ENCODE results near the gene SLC40A1.
A peak's percentile ranks its signal among the peaks of the same experiment; 100 is the strongest.

Gene SLC40A1

DNA sequence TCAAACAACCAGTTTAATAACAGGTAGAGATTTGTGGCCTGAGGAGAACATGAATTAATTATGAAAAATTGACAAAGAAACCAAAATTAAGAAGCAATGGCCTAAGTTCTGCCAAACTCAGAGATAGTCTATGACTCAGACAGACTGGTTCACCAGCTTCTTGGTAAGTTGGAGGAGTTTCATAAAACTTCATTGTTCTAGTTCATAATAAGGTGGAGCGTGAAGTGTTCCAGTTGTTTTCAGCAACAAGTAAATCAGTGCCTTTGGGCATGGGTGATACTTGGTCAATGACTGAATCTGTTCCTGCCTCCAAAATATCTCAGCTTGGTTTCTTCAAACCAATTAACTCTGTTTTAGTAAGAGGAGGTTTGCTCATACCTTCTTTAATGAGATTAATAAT is 40.0 kb downstream of the SLC40A1 start:
- Histone ChIP-seq H2AFZ (ENCODE audit: low read length, unreplicated experiment) (no peak overlapping the region), H3K27me3 (ENCODE audit: insufficient read depth, low read length) (no peaks in the 10 kb centered on the region), H3K27ac (ENCODE audit: low read depth, low read length) (no peak overlapping the region), H3K4me3 (ENCODE audit: low read depth, low read length) (no peak overlapping the region), H3K79me2 (ENCODE audit: control insufficient read depth, insufficient read depth, low read length, unreplicated experiment) (no peaks in the 10 kb centered on the region), H3K4me1 (ENCODE audit: control insufficient read depth, insufficient read depth, low read length, unreplicated experiment) (no peaks in the 10 kb centered on the region), H3K36me3 (ENCODE audit: insufficient read depth, low read length) (no peaks in the 10 kb centered on the region)

DNA sequence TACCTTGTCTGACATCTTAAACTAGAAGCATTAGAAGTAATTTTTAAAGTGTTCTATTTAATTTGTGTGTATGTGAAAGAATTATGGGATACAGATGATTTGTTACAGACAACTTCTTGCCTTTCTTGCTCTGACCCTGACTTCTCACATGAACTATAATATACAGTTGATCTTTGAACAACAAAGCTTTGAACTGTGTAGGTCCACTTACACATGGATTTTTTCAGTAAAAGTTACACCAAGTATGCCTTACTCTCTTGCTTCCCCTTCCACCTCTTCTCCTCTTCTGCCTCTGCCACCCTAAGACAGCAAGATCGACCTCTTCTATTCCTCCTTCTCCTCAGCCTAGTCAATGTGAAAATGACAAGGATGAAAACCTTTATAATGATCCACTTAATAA is 42.2 kb downstream of the SLC40A1 start:
- Histone ChIP-seq H3K4me3 (ENCODE audit: low read depth, low read length) (no peak overlapping the region), H3K27me3 (ENCODE audit: insufficient read depth, low read length) (no peaks in the 10 kb centered on the region), H3K4me1 (ENCODE audit: control insufficient read depth, insufficient read depth, low read length, unreplicated experiment) (peaks cover 13% of the 10 kb centered on the region), H2AFZ (ENCODE audit: low read length, unreplicated experiment) (no peak overlapping the region), H3K36me3 (ENCODE audit: insufficient read depth, low read length) (no peaks in the 10 kb centered on the region), H3K27ac (ENCODE audit: low read depth, low read length) (no peak overlapping the region), H3K79me2 (ENCODE audit: control insufficient read depth, insufficient read depth, low read length, unreplicated experiment) (no peaks in the 10 kb centered on the region)

DNA sequence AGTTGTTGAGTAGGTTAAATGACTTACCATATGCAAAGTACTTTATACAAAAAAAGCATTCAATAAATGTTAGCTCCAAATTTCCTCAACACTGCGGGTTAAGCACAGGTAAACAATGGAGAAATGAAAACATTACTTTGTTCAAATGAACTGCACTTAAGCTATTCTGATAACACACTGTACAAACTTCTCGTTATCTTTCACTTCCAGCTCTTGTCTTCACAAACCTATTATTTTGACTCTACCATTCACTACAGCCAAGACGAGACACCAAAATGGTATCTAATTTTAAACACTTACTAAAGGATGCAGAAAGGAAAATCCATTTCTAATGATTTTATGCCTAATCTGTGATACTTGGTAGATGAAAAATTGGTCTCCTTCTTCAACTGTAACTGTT is 43.8 kb downstream of the SLC40A1 start:
- H3K79me2 ChIP-seq (ENCODE audit: control insufficient read depth, insufficient read depth, low read length, unreplicated experiment), result no peaks in the 10 kb centered on the region
- H2AFZ ChIP-seq (ENCODE audit: low read length, unreplicated experiment), result no peak overlapping the region
- H3K4me3 ChIP-seq (ENCODE audit: low read depth, low read length), result no peak overlapping the region
- no peak overlapping the region for H3K27ac ChIP-seq (ENCODE audit: low read depth, low read length)
- H3K36me3 ChIP-seq (ENCODE audit: insufficient read depth, low read length), result no peaks in the 10 kb centered on the region
- H3K27me3 ChIP-seq (ENCODE audit: insufficient read depth, low read length), result no peaks in the 10 kb centered on the region
- H3K4me1 ChIP-seq (ENCODE audit: control insufficient read depth, insufficient read depth, low read length, unreplicated experiment), result peaks cover 13% of the 10 kb centered on the region

DNA sequence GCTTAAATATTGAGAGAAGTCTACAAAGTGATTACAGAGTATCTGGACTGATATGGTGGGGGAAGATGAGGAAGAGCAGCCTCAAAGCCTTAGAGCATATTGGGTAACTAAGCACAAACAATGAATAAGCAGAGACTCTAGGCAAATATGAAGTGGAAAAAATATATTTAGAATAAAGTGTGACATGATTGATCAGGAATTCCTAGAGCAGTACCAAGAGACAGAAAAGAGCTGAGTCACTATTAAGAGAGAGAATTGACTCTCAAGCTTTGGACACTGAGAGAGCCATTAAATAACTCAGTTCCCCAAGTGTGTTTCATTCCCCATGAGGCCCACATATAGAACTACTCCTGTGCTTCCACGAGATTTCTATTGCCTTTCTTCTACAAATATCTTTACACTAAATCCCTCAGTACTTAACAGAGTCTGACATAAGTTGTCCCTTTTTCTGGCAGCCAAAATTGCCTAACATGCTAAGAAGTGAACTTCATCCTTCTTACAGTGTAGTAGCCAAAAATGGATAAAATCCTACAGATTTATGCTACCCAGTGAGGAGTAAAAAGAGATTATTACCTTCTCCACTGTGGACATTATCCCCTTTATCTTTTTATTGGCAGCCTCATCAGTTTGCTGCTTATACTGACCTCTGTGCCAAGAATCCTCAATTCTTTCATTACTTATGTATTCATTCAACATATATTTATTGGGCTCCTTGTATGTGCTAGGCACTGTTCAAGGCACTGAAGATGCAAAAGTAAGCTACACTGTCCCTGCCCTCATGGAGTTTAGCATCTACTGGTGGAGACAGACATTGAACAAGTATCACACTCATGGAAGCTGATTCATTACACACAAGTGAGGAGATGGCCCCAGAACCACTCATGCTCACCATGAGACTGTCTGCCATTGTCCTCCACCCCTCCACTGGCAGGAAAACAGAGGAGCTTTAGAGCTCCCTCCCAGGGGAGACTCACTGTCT is 45.4 kb downstream of the SLC40A1 start:
- Histone ChIP-seq H3K4me1 (ENCODE audit: control insufficient read depth, insufficient read depth, low read length, unreplicated experiment) (peaks cover 13% of the 10 kb centered on the region), H3K27me3 (ENCODE audit: insufficient read depth, low read length) (no peaks in the 10 kb centered on the region)

DNA sequence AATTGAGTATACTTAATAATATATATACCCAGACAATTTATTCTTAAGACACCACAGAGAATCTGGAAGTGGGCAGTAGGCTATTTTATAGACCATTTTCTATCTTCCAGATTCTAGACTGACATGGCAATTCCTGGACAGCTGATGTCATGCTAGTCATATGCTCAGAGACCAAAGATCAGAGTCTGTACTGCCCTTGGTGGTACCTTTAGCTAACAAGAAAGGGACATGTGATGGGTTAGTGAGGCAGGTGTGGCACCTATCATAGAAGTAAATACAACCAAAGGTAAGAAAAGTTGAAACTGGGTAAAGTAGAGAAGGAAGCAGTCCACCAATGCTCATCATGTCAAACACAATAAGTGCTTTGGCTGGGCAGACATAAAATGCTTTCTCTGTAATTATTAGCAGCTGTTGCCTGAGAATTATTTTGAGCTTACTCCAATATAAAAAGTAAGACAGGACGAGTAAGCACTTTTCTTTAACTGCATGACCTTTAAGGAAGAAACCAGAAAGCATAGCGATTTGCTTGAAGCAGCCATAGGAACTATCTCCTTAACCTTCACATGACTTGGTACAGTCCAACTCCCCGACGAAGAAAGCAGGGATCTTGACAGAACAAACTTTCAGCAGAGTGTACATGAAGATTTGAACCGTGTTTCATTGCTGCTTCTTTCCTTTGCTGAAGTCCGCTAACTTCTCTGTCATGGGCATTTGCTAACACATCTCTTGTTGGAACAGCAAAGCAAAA is 47.1 kb downstream of the SLC40A1 start:
- H3K27ac ChIP-seq (ENCODE audit: low read depth, low read length), result no peak overlapping the region
- peaks cover 13% of the 10 kb centered on the region for H3K4me1 ChIP-seq (ENCODE audit: control insufficient read depth, insufficient read depth, low read length, unreplicated experiment)
- no peak overlapping the region for H3K4me3 ChIP-seq (ENCODE audit: low read depth, low read length)
- no peaks in the 10 kb centered on the region for H3K27me3 ChIP-seq (ENCODE audit: insufficient read depth, low read length)
- no peaks in the 10 kb centered on the region for H3K36me3 ChIP-seq (ENCODE audit: insufficient read depth, low read length)
- H2AFZ ChIP-seq (ENCODE audit: low read length, unreplicated experiment), result no peak overlapping the region
- H3K79me2 ChIP-seq (ENCODE audit: control insufficient read depth, insufficient read depth, low read length, unreplicated experiment), result no peaks in the 10 kb centered on the region

More for the DNA sequence above, 45.4 kb downstream of the SLC40A1 start:
- no peaks in the 10 kb centered on the region for H3K36me3 ChIP-seq (ENCODE audit: insufficient read depth, low read length)
- H3K27ac ChIP-seq (ENCODE audit: low read depth, low read length), result peak overlapping the region; percentile 72
- no peak overlapping the region for H3K4me3 ChIP-seq (ENCODE audit: low read depth, low read length)
- no peaks in the 10 kb centered on the region for H3K79me2 ChIP-seq (ENCODE audit: control insufficient read depth, insufficient read depth, low read length, unreplicated experiment)
- H2AFZ ChIP-seq (ENCODE audit: low read length, unreplicated experiment), result peak overlapping the region; percentile 63

DNA sequence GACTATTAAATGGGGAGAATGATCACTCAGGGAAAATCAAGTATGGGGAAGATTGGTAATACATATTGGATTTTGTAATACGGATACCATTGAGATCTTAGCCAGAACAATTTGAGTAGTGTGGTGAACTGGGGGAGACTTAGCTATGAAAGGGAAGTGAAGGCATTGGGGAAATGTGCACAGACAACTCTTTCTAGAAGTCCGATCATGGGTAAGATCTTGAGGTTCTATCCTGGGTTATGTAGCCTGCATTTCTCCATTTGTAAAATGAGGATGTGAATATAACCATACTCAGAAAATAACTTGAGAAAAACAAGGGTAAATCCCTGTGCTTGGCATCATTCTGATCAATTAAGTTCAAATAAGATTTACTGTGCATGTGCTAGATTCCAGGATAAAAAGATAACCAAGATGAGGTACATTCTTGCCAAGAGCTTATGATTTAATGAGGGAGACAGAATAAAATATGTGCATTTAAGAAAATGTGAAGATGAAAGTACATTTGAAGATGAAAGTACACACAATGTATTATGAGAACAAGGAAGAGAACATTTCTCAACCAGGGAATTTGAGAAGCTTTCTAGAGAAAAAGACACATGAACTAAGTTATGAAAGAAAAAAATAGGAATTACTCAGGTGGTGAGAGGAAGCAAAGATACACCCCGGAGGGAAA is 49.5 kb downstream of the SLC40A1 start:
- no peaks in the 10 kb centered on the region for H3K36me3 ChIP-seq (ENCODE audit: insufficient read depth, low read length)
- H2AFZ ChIP-seq (ENCODE audit: low read length, unreplicated experiment), result no peak overlapping the region
- H3K4me3 ChIP-seq (ENCODE audit: low read depth, low read length), result no peak overlapping the region
- H3K79me2 ChIP-seq (ENCODE audit: control insufficient read depth, insufficient read depth, low read length, unreplicated experiment), result no peaks in the 10 kb centered on the region
- H3K27ac ChIP-seq (ENCODE audit: low read depth, low read length), result no peak overlapping the region
- no peaks in the 10 kb centered on the region for H3K27me3 ChIP-seq (ENCODE audit: insufficient read depth, low read length)
- peaks cover 13% of the 10 kb centered on the region for H3K4me1 ChIP-seq (ENCODE audit: control insufficient read depth, insufficient read depth, low read length, unreplicated experiment)

DNA sequence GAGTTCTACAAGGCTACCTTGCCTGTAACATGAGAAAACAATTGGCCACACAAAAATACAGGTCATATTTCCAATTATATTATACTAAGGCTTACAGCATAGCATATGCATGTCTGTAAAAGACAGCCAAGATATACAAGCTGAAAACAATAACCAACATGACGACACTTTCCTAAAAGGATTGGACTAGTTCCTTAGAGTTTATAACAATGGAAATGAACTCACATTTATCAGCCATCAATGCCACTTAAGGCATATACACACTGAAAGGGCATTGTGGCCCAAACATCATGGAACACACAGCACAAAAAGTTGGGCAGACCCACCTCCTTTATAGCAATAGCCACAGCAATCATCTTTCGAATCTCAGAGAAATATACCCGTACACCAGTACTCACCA is 52.0 kb downstream of the SLC40A1 start:
- Histone ChIP-seq H2AFZ (ENCODE audit: low read length, unreplicated experiment) (no peak overlapping the region), H3K27me3 (ENCODE audit: insufficient read depth, low read length) (no peaks in the 10 kb centered on the region), H3K4me3 (ENCODE audit: low read depth, low read length) (no peak overlapping the region), H3K36me3 (ENCODE audit: insufficient read depth, low read length) (no peaks in the 10 kb centered on the region), H3K4me1 (ENCODE audit: control insufficient read depth, insufficient read depth, low read length, unreplicated experiment) (no peaks in the 10 kb centered on the region), H3K27ac (ENCODE audit: low read depth, low read length) (no peak overlapping the region), H3K79me2 (ENCODE audit: control insufficient read depth, insufficient read depth, low read length, unreplicated experiment) (no peaks in the 10 kb centered on the region)

DNA sequence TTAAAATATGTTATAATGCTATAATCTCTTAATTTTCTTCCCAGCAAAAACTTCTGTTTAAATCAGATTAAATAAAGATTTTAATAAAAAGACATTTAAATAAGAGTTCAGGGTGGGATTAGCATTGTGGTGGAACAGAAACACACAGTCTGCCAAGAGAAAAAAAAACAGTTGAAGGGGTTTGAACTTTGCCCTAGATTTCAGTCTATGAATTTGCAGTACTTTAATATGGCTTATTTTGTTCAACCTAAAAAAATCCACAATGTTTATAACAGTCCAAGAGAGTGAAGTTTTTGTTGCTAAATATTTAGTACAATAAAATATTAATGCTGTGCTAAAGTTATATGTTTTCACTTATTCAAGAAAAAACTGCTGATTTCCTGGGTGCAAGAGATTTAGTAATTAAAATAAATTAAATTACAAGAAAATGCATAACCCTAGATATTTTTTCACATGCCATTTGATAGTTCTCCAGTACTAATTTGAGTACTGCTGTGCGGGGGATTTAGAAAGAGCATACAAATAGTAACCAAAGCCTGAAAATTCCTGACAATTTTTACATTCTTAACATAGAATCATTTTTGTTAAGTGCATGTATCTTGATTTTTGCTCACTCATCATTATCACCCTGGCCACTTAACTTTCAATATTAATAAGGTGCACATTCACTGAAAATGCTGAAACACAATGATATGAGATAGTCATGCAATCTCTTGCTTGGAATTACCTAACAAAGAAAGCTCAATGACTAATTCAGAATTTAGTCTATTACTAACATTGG is 52.6 kb downstream of the SLC40A1 start:
- Histone ChIP-seq H3K79me2 (ENCODE audit: control insufficient read depth, insufficient read depth, low read length, unreplicated experiment) (no peaks in the 10 kb centered on the region), H3K27ac (ENCODE audit: low read depth, low read length) (no peak overlapping the region), H3K4me1 (ENCODE audit: control insufficient read depth, insufficient read depth, low read length, unreplicated experiment) (no peaks in the 10 kb centered on the region), H3K27me3 (ENCODE audit: insufficient read depth, low read length) (no peaks in the 10 kb centered on the region), H3K36me3 (ENCODE audit: insufficient read depth, low read length) (no peaks in the 10 kb centered on the region), H3K4me3 (ENCODE audit: low read depth, low read length) (no peak overlapping the region), H2AFZ (ENCODE audit: low read length, unreplicated experiment) (no peak overlapping the region)

DNA sequence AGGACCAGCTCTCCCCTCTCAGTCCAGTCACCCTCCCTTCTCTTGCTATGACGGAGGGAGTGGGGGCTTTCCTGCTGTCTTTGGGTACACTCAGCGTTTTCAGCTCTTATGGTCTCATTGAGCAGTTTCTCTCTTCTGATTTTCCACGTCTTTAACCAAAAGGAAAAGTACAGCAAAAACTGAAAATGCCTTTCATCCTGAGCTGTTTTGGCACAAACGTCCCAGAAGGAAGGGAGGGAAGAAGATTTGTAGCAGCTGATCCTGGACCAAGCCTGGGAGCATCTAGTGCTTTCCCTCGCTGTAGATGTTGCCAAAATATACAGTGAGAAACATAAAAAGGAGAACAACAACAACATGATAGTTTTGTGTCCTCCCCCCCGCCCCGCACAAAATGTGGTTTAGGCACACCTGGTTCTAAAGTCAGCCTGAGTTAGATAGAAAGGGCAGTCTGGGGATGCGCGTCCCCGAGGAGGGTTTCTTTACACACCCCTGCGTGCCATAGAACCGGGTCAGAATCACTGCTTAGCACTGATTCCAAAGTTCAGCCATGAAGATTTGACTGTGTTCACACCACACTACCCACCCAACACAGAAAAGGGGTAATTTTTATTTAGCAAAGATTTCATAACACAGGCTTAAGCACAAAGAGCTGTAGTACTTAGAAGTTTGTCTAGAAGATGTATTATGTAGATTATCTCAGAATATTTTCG is 53.4 kb downstream of the SLC40A1 start:
- Histone ChIP-seq H3K4me1 (ENCODE audit: control insufficient read depth, insufficient read depth, low read length, unreplicated experiment) (no peaks in the 10 kb centered on the region), H3K79me2 (ENCODE audit: control insufficient read depth, insufficient read depth, low read length, unreplicated experiment) (no peaks in the 10 kb centered on the region), H2AFZ (ENCODE audit: low read length, unreplicated experiment) (peak overlapping the region; percentile 10), H3K27me3 (ENCODE audit: insufficient read depth, low read length) (no peaks in the 10 kb centered on the region), H3K36me3 (ENCODE audit: insufficient read depth, low read length) (no peaks in the 10 kb centered on the region), H3K4me3 (ENCODE audit: low read depth, low read length) (no peak overlapping the region), H3K27ac (ENCODE audit: low read depth, low read length) (no peak overlapping the region)

Data from ACC112 (cell line).